ENCODE data around the gene P4HB. TPM values are rescaled to one million over a fixed set of nuclear protein-coding genes. Genes with fewer than 3 reads are reported as not detected.

The P4HB gene
- total RNA-seq, 1 donor from 2014 or later, result 267 TPM

DNA sequence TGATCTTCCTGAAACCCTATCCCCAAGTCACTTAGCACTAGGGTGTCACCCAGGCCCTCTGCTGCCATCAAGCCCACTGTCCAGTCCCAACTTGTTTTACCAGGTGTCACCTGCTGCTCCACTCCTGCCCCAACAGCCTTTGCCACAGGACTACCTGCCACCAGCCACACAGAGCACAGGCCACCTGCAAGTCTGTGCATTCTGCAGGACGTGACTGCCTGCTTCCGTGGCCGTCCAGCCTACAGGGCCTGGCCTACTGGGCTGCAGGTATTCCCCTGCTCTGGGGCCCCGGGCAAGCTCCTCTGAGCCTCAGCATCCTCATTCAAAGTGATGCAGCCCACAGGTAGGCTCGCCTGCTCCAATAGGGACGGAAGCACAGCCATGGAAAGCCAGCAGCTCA is 30.5 kb downstream of the P4HB start:
- intact Hi-C loops (cut with micrococcal nuclease), result no loop called here
- Histone ChIP-seq H3K27me3 (ENCODE audit: low read depth) (no peaks in the 10 kb centered on the region), H3K4me3 (no peak overlapping the region), H3K36me3 (no peaks in the 10 kb centered on the region), H3K4me1 (peaks cover 62% of the 10 kb centered on the region), H3K27ac (replicated peaks) (no peak overlapping the region), H3K9me3 (replicated peaks) (no peaks in the 10 kb centered on the region)
- DNase-seq, result no peak
- TF ChIP-seq, protein P1, sequence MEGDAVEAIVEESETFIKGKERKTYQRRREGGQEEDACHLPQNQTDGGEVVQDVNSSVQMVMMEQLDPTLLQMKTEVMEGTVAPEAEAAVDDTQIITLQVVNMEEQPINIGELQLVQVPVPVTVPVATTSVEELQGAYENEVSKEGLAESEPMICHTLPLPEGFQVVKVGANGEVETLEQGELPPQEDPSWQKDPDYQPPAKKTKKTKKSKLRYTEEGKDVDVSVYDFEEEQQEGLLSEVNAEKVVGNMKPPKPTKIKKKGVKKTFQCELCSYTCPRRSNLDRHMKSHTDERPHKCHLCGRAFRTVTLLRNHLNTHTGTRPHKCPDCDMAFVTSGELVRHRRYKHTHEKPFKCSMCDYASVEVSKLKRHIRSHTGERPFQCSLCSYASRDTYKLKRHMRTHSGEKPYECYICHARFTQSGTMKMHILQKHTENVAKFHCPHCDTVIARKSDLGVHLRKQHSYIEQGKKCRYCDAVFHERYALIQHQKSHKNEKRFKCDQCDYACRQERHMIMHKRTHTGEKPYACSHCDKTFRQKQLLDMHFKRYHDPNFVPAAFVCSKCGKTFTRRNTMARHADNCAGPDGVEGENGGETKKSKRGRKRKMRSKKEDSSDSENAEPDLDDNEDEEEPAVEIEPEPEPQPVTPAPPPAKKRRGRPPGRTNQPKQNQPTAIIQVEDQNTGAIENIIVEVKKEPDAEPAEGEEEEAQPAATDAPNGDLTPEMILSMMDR (IDR thresholded peaks at IDR 0.05; ENCODE audit: borderline replicate concordance), result no peak

DNA sequence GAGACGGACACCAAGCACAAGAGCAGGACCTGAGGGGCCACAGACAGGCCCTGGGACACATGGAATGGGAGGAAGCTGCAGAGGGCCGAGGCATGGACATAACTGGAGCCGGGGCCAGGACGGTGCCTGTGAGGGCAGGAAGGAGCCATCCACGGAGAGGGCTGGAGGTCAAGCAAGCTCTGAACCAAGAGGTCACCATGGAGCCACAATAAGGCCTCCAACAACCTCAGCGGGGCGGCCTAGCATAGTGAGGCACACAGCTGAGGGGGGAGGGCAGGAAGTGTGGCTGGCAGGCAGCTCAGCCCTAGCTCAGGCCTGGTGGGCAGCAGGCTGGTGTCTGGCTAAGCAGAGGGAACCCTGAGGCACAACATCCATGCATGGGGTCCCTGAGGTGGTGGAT is 31.7 kb downstream of the P4HB start:
- Histone ChIP-seq H3K27ac (replicated peaks) (no peak overlapping the region), H3K4me1 (peaks cover 50% of the 10 kb centered on the region), H3K27me3 (ENCODE audit: low read depth) (no peaks in the 10 kb centered on the region)

DNA sequence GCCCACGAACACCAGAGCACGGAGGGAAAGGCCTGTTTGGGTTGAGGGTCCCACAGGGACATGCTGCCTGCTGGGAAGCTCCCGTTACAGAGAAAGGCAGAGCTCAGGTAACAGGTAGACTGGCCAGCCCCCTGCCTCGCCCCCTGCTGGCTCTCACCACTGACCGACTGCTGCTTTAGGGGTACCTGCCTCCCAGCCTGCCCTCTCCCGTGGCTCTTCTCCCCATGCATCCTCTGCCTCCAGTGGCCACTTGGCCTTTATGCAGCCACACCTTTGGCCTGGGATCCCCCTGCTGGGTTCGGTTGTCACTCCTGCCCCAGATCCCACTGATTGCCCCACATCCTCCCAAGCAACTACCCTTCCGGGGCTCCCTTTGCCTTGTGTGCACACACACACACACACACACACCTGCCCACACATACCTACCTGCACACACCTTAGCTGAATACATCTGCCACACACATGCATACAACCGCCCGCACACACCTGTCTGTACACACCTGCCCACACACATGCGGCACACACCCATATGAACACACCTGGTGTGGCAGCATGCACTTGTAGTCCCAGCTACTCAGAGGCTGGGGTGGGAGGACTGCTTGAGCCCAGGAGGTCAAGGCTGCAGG is 34.4 kb downstream of the P4HB start:
- no peak overlapping the region for H3K27ac ChIP-seq (replicated peaks)
- intact Hi-C loops (cut with micrococcal nuclease), result no loop called here
- H3K4me3 ChIP-seq, result no peak overlapping the region
- DNase-seq, result no peak
- H3K4me1 ChIP-seq, result peaks cover 47% of the 10 kb centered on the region
- H3K36me3 ChIP-seq, result peaks cover 10% of the 10 kb centered on the region
- no peaks in the 10 kb centered on the region for H3K27me3 ChIP-seq (ENCODE audit: low read depth)
- no peaks in the 10 kb centered on the region for H3K9me3 ChIP-seq (replicated peaks)
- TF ChIP-seq, protein P1 (IDR thresholded peaks at IDR 0.05; ENCODE audit: borderline replicate concordance), result no peak

More for the DNA sequence above, 31.7 kb downstream of the P4HB start:
- intact Hi-C loops (cut with micrococcal nuclease), result no loop called here
- Histone ChIP-seq H3K36me3 (peaks cover 8% of the 10 kb centered on the region), H3K9me3 (replicated peaks) (no peaks in the 10 kb centered on the region), H3K4me3 (no peak overlapping the region)
- TF ChIP-seq, protein P1 (IDR thresholded peaks at IDR 0.05; ENCODE audit: borderline replicate concordance), result no peak
- no peak for DNase-seq

DNA sequence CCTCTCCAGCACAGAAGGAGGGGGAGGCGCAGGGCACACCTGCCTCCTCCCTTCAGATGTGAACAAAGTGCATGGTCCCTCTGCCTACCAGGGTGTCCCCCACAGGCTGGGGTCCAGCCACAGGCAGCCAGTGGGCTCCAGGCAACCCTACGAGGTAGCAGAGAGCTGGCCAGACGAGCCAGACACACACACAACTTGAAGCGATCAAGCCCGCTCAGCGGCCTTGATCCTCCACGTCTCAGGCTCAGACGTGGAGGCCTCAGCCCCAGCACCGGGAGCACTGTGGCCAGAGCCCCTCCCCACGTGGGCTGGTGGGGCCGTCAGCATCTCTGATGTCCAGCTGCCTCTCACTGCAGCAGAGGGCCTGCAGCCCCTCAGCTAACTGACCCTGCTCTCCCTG is 35.7 kb downstream of the P4HB start:
- Histone ChIP-seq H3K27me3 (ENCODE audit: low read depth) (no peaks in the 10 kb centered on the region), H3K4me1 (peaks cover 44% of the 10 kb centered on the region), H3K27ac (replicated peaks) (no peak overlapping the region), H3K9me3 (replicated peaks) (no peaks in the 10 kb centered on the region), H3K4me3 (no peak overlapping the region), H3K36me3 (peaks cover 10% of the 10 kb centered on the region)
- no peak for DNase-seq
- TF ChIP-seq, protein P1 (IDR thresholded peaks at IDR 0.05; ENCODE audit: borderline replicate concordance), result no peak
- intact Hi-C loops (cut with micrococcal nuclease), result no loop called here

DNA sequence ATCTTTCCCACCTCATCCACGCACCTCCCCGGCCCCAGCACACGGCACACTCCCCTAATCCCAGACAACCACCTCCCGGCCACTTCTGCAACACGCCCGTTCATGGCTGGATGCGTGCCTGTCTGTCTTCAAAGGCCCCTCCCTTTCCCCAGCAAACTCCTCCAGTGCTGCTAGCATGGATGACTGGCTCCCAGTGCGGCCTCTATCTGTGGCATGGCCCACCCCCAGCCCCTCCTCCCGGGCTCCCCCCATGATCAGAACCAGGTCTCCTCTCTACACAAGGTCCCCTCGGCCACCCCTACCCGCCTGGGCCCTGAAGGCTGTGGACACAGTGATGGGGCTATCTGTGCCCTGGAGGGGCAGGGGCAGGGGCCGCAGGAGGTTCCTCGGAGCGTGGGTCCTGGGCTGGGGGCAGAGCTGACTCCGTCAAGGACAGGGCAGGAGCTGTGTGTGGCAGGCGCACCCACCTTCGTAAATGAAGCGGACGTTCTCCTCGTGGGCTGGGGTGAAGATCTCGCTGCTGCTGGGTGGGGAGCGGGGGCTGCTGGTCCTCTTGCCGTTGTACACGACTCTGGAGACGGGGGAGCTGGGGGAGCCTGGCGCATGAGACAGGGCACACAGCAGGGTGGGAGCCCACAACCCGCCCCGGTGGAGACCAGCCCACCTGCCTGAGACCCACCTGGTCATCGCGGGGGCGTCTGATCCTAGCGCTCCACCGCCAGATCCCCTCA is 36.4 kb downstream of the P4HB start:
- TF ChIP-seq, protein P1 (IDR thresholded peaks at IDR 0.05; ENCODE audit: borderline replicate concordance), result no peak
- H3K4me1 ChIP-seq, result peaks cover 40% of the 10 kb centered on the region
- intact Hi-C loops (cut with micrococcal nuclease), result no loop called here
- H3K27ac ChIP-seq (replicated peaks), result no peak overlapping the region
- H3K36me3 ChIP-seq, result peaks cover 10% of the 10 kb centered on the region
- no peaks in the 10 kb centered on the region for H3K27me3 ChIP-seq (ENCODE audit: low read depth)
- H3K4me3 ChIP-seq, result no peak overlapping the region
- no peaks in the 10 kb centered on the region for H3K9me3 ChIP-seq (replicated peaks)
- DNase-seq, result no peak

Measured in left ventricle myocardium inferior (tissue), 1 donor.